Endothelial cell of umbilical vein (primary cell): Measurements from ENCODE around the gene ZSWIM7. TPM values are rescaled to one million over a fixed set of nuclear protein-coding genes. Genes with fewer than 3 reads are reported as not detected.

Source experiments
- BruUV-seq: library from RNA; stranded (reverse); fragments of 400-500 nt; replicated peaks from 2 replicates; lab custom pipeline; 2021; lab: Mats Ljungman, UMichigan
- CTCF ChIA-PET: fragments of 300-600, 350-600 bp; sonication (Branson Sonifier 250); formaldehyde crosslinking; loops from one replicate; lab custom pipeline; 2021; ENCODE audit warnings: antibody characterized with exemption, inconsistent platforms; lab: Charles Lee
- POLR2A ChIA-PET: fragments of 300-600, 350-600 bp; sonication (Branson Sonifier 250); formaldehyde crosslinking; loops from one replicate; lab custom pipeline; 2021; ENCODE audit warnings: antibody characterized with exemption, inconsistent platforms; lab: Charles Lee
- DNase-seq: peaks from one replicate; pipeline ENCODE4 v3.0.0-alpha.2; 2011; ENCODE audit warnings: low read depth, low spot score
- FAIRE-seq: peaks from 2 replicates; lab custom pipeline; 2011; peaks lifted over from hg19 to GRCh38; lab: Jason Lieb, UNC
- H2AFZ ChIP-seq: 2 replicates; pipeline ENCODE4 v1.6.0; 2012; ENCODE audit warnings: low read depth, low read length, control low read depth, inconsistent platforms
- H3K27ac ChIP-seq: 2 replicates; pipeline ENCODE4 v1.5.1; 2011; ENCODE audit warnings: low read depth, mild to moderate bottlenecking, control low read depth, low read length, moderate library complexity; ENCODE audit not compliant: insufficient read depth
- H3K27me3 ChIP-seq, 2 experiments: 2 replicates each; pipeline versions ENCODE4 v1.6.0 to v1.6.1; 2011; ENCODE audit warnings: low read length in 2 of 2, mixed read lengths in 1 of 2; ENCODE audit not compliant: control insufficient read depth in 2 of 2, insufficient read depth in 2 of 2
- H3K36me3 ChIP-seq, 2 experiments: 2 replicates in 1 of 2; 3 replicates in 1 of 2; pipeline ENCODE4 v1.5.1; 2011; ENCODE audit warnings: low read length in 2 of 2, mild to moderate bottlenecking in 1 of 2, moderate library complexity in 1 of 2; ENCODE audit not compliant: control insufficient read depth in 2 of 2, insufficient read depth in 2 of 2; ENCODE audit errors: extremely low read depth in 1 of 2
- H3K4me1 ChIP-seq: 3 replicates; pipeline ENCODE4 v1.5.1; 2011; ENCODE audit warnings: mild to moderate bottlenecking, low read length; ENCODE audit not compliant: control insufficient read depth, insufficient read depth; ENCODE audit errors: extremely low read depth
- H3K4me2 ChIP-seq: 2 replicates; pipeline ENCODE4 v1.6.1; 2011; ENCODE audit warnings: low read length, control low read depth, mixed read lengths; ENCODE audit not compliant: insufficient read depth
- H3K4me3 ChIP-seq, 3 experiments: fragments of 200-600 bp in 1 of 3; sonication (generic), shearing (Covaris generic) in 1 of 3; replicated peaks in 1 of 3; 2 replicates each; pipeline ENCODE4 v1.5.1; 2011 to 2016; ENCODE audit warnings: control low read depth in 3 of 3, low read length in 3 of 3, mild to moderate bottlenecking in 2 of 3, inconsistent platforms in 1 of 3, low read depth in 1 of 3, moderate library complexity in 1 of 3; ENCODE audit not compliant: insufficient read depth in 1 of 3
- H3K79me2 ChIP-seq: 2 replicates; pipeline ENCODE4 v1.6.0; 2012; ENCODE audit warnings: low read length, inconsistent platforms; ENCODE audit not compliant: control insufficient read depth, insufficient read depth
- H3K9ac ChIP-seq: replicated peaks from 2 replicates; pipeline ENCODE3; 2011; ENCODE audit warnings: low read length, control low read depth; ENCODE audit not compliant: insufficient read depth; ENCODE audit errors: extremely low read depth
- H3K9me1 ChIP-seq: replicated peaks from 3 replicates; pipeline ENCODE4 v1.6.0; 2011; ENCODE audit warnings: mild to moderate bottlenecking, low read length; ENCODE audit not compliant: control insufficient read depth, insufficient read depth; ENCODE audit errors: extremely low read depth
- H3K9me3 ChIP-seq: replicated peaks from 2 replicates; pipeline ENCODE4 v1.5.1; 2012; ENCODE audit warnings: low read length, inconsistent platforms; ENCODE audit not compliant: control insufficient read depth, insufficient read depth
- H4K20me1 ChIP-seq: replicated peaks from 2 replicates; pipeline ENCODE3; 2011; ENCODE audit warnings: mild to moderate bottlenecking, low read length; ENCODE audit not compliant: control insufficient read depth, insufficient read depth; ENCODE audit errors: extremely low read depth
- EZH2 ChIP-seq: IDR thresholded peaks from 2 replicates; pipeline ENCODE4 v1.6.1; 2012; ENCODE audit warnings: borderline replicate concordance, low read depth, mild to moderate bottlenecking, moderate library complexity, low read length, inconsistent platforms; ENCODE audit not compliant: severe bottlenecking
- FOS ChIP-seq: IDR thresholded peaks from 2 replicates; pipeline ENCODE4 v1.6.1; 2011; ENCODE audit warnings: mild to moderate bottlenecking, low read length, moderate library complexity, borderline replicate concordance; ENCODE audit not compliant: insufficient read depth
- GATA2 ChIP-seq: IDR thresholded peaks from 2 replicates; pipeline ENCODE4 v1.7.0; 2011; ENCODE audit warnings: low read depth, mild to moderate bottlenecking, moderate library complexity, mixed read lengths, low read length; ENCODE audit not compliant: insufficient read length, insufficient read depth
- JUN ChIP-seq: IDR thresholded peaks from 2 replicates; pipeline ENCODE4 v1.6.1; 2011; ENCODE audit warnings: borderline replicate concordance, low read depth; ENCODE audit not compliant: insufficient read length, insufficient read depth
- MYC ChIP-seq: IDR thresholded peaks from one replicate; pipeline ENCODE4 v1.6.1; 2011; ENCODE audit warnings: mild to moderate bottlenecking, low read depth, low read length
- POLR2A ChIP-seq: IDR thresholded peaks from 2 replicates; pipeline ENCODE4 v1.6.1; 2012; ENCODE audit warnings: low read depth, mild to moderate bottlenecking, control low read depth, low read length
- POLR2AphosphoS5 ChIP-seq: IDR thresholded peaks from 2 replicates; pipeline ENCODE4 v1.6.1; 2012; ENCODE audit warnings: low read depth, mild to moderate bottlenecking, control low read depth, low read length, moderate library complexity; ENCODE audit not compliant: insufficient read depth
- dilution Hi-C: fragments of 300-500 bp; cut with MboI; formaldehyde crosslinking; loops from one replicate; pipeline ENCODE4 v1.15.0; 2019; ENCODE audit warnings: low sequenced_read_pairs; ENCODE audit not compliant: extremely low pct_ligation_motif_present
- intact Hi-C: fragments of 100-400 bp; cut with micrococcal nuclease; formaldehyde crosslinking; loops from one replicate; pipeline ENCODE4 v1.10.0; 2022
- polyA plus RNA-seq, 4 experiments: library from polyadenylated mRNA; depleted of rRNA in 3 of 4; stranded (reverse) in 3 of 4; unstranded in 1 of 4; fragments of >200 nt; gene quantifications; 2 replicates each; pipeline versions ENCODE4 v1.2.1 to v1.2.3, GENCODE V29; 2011 to 2012; ENCODE audit warnings: missing spikeins in 1 of 4
- total RNA-seq: library from RNA; stranded (reverse); gene quantifications from 2 replicates; pipeline ENCODE4 v1.2.3, GENCODE V29; 2021
- TF ChIP-seq, protein P1 (sequence below): IDR thresholded peaks from 2 replicates; pipeline ENCODE4 v1.6.1; 2011; ENCODE audit not compliant: insufficient read depth, insufficient read length
- TF ChIP-seq, protein P2 (sequence below), 2 donors: IDR thresholded peaks; 1 replicate in 1 of 2; 2 replicates in 1 of 2; pipeline ENCODE4 v1.5.1; 2011; ENCODE audit warnings: low read length in 2 of 2, mild to moderate bottlenecking in 2 of 2, moderate library complexity in 2 of 2, control low read depth in 1 of 2, inconsistent platforms in 1 of 2, low read depth in 1 of 2; ENCODE audit not compliant: insufficient read depth in 1 of 2; ENCODE audit errors: extremely low read depth in 1 of 2

Gene ZSWIM7
- total and polyA plus RNA-seq, 2 donors (not counting 3 experiments of a cell fraction or from before 2014, with no cell fraction given) = 18.0 to 33.8 TPM

DNA sequence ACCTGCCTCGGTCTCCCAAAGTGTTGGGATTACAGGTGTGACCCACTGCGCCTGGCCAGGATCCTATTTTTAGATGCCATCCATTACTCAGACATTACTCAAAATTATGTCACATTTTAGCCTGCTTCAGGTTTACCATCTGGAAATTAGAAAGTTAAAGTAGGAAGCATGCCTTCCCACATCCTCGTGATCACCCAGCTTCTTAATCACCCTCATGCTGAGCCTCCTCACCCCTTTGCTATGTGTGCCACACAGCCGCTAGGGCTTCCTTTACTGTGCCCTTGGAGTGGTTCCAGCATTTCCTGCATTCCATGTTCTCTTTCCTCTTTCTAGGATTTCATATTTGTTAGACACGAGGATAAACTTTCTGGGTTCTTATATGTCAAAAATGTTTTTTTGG is 45.3 kb downstream of the ZSWIM7 start:
- H3K27me3 ChIP-seq = no peaks in the 10 kb centered on the region
- H4K20me1 ChIP-seq = no peaks in the 10 kb centered on the region
- TF ChIP-seq, protein P1, sequence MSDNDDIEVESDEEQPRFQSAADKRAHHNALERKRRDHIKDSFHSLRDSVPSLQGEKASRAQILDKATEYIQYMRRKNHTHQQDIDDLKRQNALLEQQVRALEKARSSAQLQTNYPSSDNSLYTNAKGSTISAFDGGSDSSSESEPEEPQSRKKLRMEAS = peak; percentile 51
- TF ChIP-seq MYC (peak; percentile 76), JUN (peak; percentile 66), EZH2 (no peak), POLR2AphosphoS5 (peak; percentile 90), POLR2A (no peak), GATA2 (no peak), FOS (peak; percentile 76)
- TF ChIP-seq, protein P2, sequence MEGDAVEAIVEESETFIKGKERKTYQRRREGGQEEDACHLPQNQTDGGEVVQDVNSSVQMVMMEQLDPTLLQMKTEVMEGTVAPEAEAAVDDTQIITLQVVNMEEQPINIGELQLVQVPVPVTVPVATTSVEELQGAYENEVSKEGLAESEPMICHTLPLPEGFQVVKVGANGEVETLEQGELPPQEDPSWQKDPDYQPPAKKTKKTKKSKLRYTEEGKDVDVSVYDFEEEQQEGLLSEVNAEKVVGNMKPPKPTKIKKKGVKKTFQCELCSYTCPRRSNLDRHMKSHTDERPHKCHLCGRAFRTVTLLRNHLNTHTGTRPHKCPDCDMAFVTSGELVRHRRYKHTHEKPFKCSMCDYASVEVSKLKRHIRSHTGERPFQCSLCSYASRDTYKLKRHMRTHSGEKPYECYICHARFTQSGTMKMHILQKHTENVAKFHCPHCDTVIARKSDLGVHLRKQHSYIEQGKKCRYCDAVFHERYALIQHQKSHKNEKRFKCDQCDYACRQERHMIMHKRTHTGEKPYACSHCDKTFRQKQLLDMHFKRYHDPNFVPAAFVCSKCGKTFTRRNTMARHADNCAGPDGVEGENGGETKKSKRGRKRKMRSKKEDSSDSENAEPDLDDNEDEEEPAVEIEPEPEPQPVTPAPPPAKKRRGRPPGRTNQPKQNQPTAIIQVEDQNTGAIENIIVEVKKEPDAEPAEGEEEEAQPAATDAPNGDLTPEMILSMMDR (IDR thresholded peaks at IDR 0.05; ENCODE audit: extremely low read depth in 1 of 2, insufficient read depth in 1 of 2, low read depth in 1 of 2, low read length in 2 of 2) = peak in 1 of 2 donors; percentile 16
- ChIA-PET CTCF (interaction anchor here (1.0 to 1.9 kb wide), 3 partner anchors 9 to 45 kb away, joined by 3 to 19 read pairs (median 5); partner anchors contain the start of genes ADORA2B and ZSWIM7), POLR2A (interaction anchor here (1.0 kb wide), 2 partner anchors 9 to 427 kb away, joined by 3 to 6 read pairs; partner anchors contain the start of genes ADORA2B and UBB)
- no TSS peak for BruUV-seq
- no peak overlapping the region for H2AFZ ChIP-seq
- H3K9me1 ChIP-seq = no peaks in the 10 kb centered on the region
- peaks cover 29% of the 10 kb centered on the region for H3K79me2 ChIP-seq
- H3K4me3 ChIP-seq = no peak overlapping the region
- dilution Hi-C loops (no loop called here), intact Hi-C loops (no loop called here)
- DNase-seq = peak; percentile 89
- H3K9ac ChIP-seq = no peak overlapping the region
- peak; percentile 93 for FAIRE-seq
- peak overlapping the region; percentile 48 for H3K27ac ChIP-seq
- no peaks in the 10 kb centered on the region for H3K9me3 ChIP-seq
- no peaks in the 10 kb centered on the region for H3K36me3 ChIP-seq
- H3K4me1 ChIP-seq = peaks cover 32% of the 10 kb centered on the region
- peak overlapping the region; percentile 18 for H3K4me2 ChIP-seq
